ENCODE data around the gene OSBPL10.

OSBPL10 gene

DNA sequence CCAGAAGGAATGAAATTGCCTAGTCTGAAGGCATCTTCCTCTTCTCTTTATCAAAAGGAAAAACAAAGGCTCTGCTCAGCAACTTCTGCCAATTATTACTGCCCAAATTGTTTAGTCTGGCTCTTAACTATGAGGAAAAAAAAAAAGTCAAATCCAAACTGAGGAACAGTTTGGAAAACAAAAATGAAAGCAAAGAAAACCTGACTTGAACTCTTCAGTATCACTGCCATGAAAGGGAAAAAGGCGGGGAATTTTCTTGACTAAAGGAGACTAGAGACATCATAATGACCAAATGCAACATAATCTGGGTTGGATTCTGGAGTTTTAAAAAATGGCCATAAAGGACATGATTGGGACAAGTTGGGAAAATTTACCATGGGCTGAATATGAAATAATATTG lies 292.1 kb downstream of the OSBPL10 start:
- no peak for DNase-seq

DNA sequence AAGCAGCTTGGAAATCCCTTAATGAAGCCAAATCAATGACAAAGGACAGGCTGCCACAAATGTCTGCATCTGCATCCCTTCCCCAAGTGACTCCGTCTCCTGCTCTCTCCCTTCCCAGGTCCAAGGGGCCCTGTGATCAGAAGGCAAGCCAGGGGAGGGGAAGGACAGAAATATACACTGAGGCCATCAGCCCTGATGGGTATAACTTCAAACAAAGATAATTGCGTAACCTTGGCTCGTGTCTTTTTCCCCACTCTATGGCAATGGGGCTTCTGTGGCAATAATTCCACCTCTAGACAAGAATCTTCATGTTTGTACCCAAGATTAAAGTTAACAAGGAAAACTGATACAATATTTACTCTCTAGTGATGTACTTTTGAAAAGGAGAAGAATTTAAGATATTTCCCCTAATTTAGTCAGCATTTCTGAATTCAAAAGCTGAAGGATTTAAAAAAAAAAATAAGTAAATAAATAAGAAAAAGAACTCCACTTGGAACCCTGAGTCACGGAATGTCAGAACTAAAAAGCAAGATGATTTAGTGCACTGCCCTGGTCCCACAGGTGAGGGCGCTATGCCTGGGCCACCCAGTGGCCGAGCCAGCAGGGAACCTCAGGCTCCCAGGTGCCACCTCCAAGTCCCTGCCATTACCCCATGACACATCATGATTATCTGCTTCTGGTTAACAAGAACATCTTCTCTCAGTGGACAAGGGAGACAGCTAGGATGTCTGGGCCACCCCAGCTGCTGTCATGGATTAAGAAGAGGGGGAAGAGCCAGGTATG lies 293.9 kb downstream of the OSBPL10 start:
- DNase-seq: peak; percentile 0

GRCh38 chr3:31680072-31680870 lies 300.8 kb downstream of the OSBPL10 start:
- no peak for DNase-seq

- DNase-seq: no peak
Measured at GRCh38 chr3:31676556-31676955, 304.5 kb downstream of the OSBPL10 start.

- DNase-seq: no peak
Measured at GRCh38 chr3:31673950-31674349, 307.1 kb downstream of the OSBPL10 start.

- DNase-seq: no peak
Measured at GRCh38 chr3:31671976-31672375, 309.1 kb downstream of the OSBPL10 start.

GRCh38 chr3:31671451-31671850 lies 309.6 kb downstream of the OSBPL10 start:
- DNase-seq: no peak

GRCh38 chr3:31670722-31671121 lies 310.3 kb downstream of the OSBPL10 start:
- DNase-seq: no peak

- DNase-seq: no peak
Measured at GRCh38 chr3:31670136-31670535, 310.9 kb downstream of the OSBPL10 start.

DNA sequence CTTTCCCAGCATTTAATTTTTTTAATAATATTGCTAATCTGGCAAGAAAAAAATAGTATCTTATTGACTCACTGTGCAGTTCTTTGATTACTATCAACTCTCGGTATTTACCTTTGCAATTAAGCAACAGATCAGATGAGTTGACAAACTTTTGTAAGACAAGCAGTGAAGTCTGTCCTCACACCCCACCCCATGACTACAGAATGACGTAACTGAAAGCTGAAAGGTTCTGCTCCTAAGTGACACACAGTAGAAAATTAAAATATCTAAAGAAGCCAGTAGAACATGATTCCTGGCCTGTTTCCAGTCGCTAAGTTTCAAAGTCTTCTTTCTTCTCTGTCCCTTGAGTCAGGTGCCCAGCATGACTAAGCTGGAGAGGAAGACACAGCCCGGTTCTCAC lies 312.8 kb downstream of the OSBPL10 start:
- DNase-seq: no peak

DNA sequence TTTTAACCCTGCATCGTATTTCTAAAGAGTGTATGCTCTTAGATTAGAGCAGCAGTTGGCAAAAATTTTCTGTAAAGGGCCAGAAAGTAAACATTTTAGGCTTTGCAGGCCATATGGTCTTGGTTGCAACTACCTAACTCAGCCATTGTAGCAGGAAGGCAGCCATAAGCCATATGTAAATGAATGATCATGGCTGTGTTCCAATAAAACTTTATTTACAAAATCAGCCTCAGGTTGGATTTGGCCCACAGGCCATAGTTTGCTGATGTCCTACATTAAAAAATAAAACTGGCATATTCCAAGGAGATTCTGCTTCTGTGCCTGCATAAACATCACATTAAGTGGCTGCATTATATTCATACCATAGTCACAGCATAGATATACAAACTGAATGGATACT lies 313.5 kb downstream of the OSBPL10 start:
- no peak for DNase-seq

DNA sequence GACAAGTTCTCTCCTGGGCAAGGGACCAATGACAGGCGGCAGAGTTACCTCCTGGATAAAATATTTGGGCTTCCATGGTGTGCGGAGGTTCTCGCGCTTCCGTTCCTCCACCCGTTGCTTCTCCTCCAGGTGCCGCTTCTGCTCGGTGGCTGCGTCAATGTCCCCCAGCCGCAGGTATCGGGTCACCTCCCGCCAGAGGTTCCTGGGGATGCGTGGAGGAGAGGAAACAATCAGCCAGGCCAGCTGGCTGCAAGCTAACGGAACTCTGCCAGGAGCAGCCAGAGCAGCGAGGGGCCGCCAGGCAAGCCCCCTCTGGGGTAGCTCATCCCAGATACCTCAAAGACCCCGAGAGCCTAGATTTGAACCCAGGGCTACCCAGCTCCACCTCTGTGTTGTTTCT lies 317.0 kb downstream of the OSBPL10 start:
- no peak for DNase-seq

- no peak for DNase-seq
Measured at GRCh38 chr3:31661993-31662670, 318.9 kb downstream of the OSBPL10 start.

DNA sequence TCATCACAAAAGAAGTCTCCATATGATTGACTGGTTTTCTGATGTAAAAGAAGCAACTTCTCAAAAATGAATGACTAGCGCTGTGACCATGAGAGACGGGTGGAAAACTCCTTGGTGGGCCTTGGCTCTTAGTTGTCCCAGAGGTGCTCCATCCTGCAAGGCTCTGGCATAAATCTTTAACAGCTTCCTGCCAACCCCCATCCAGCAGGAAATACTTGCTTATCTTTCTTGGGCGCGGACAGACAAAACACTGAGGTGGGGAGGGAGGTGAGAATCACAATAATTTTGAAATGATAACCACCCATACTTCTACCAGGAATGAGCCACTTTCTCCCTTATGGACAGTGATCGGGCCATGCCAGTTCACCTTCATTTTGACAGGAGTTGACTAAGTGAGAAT lies 319.8 kb downstream of the OSBPL10 start:
- no peak for DNase-seq

- DNase-seq: no peak
Measured at GRCh38 chr3:31659246-31659645, 321.8 kb downstream of the OSBPL10 start.

DNA sequence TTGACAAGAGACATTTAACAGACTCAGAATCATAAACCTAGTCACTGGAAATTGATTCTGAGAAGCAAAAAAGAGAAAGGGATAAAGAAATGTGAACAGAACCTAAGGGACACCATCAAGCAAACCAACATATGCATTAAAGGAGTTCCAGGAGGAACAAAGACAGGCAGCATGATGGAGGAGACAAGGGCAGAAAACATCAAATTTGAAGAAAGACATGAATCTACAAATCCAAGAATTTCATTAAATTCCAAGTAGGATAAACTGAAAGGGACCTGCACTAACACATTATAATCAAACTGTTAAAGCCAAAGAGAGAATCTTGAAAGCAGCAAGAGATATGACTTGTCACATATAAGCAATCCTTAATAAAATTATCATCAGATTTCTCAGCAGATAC lies 326.1 kb downstream of the OSBPL10 start:
- DNase-seq: no peak

DNA sequence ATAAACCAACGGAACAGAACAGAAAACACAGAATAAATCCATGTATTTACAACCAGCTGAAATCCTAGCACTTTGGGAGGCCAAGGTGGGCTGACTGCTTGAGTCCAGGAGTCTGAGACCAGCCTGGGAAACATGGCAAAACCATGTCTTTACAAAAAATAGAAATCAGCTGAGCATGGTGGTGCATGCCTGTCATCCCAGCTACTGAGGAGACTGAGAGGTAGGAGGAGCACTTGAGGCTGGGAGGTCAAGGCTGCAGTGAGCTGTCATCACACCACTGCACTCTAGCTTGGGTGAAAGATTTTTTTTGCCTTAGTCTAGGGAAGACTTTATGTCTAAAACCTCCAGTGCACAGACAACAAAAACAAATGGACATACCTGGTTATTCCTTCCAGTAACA lies 327.6 kb downstream of the OSBPL10 start:
- DNase-seq: no peak

DNA sequence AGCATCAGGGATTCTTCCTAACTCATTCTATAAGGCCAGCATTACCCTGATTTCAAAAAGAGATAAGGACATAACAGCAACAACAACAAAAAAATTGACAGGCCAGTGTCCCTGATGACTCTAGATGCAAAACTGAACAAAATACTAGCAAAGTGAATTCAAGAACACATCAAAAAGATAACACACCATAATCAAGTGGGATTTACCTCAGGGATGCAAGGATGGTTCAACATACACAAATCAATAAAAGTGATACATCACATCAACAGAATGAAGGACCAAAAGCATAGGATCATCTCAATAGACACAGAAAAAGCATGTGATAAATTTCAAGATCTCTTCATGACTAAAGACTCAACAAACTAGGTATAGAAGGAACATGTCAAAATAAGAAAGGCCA lies 328.8 kb downstream of the OSBPL10 start:
- DNase-seq: no peak

DNA sequence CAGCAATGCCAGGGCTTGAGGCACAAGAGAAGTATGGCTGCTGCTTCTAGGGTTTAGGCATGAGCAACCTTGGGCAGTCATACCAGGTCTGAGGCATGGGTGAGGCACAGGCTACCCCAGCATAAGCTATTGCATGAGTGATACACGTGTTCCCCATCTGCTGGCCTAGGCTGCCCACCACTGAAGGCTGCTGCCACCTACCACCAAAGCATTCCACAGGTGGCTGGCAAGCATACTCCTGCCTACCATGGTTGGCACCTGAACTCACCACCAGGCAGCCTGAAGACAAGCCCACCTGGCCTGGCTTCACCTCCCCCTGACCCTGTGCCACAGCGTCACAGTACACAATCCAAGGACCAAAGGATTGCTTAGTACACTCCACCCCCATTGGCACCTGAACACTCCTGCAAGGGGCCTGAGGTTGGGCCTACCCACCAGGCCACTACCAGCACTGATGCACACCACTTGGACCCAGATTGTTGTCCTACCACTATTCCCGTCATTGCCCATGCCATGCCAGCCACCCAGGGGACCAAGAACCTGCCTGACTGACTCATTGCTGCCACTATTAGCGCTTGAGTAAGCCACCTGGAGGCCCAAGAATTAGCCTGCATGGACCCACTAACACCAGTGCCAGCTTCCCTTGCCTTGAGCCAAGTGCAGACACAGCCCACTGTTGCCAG lies 332.6 kb downstream of the OSBPL10 start:
- DNase-seq: no peak

DNA sequence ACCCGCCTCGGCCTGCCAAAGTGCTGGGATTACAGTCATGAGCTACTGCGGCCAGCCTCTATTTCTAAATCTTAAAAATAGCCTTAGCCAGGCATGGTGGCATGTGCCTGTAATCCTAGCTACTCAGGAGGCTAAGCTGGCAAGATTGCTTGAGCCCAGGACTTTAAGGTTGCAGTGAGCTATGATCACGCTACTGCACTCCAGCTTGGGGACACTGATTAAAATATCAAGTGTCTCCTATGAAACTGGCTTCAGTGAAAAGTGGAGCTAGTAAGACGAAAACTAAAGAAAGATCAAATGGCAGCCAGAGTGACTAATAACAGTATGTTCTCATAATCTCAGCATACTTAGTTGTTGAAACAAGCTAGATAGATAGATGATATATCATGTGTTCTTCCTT lies 335.8 kb downstream of the OSBPL10 start:
- DNase-seq: no peak

DNA sequence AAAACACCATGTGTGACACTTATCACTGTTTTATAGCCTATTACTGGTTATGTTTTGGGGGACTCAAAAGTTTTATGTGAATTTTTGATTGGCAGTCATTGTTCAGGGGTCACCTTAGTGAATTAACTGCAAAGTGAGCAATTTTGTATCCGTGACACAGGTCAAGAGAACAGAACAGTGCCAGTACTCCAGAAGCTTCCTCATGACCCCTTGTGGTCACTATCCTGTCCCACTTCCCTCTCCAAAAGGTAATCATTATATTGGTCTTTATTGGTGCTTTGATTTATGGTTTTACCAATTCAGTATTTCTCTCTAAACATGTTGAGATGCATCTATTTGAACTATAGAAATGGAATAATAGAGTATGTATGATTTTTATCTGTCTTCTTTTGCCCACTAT lies 341.2 kb downstream of the OSBPL10 start:
- peak; percentile 0 for DNase-seq

DNA sequence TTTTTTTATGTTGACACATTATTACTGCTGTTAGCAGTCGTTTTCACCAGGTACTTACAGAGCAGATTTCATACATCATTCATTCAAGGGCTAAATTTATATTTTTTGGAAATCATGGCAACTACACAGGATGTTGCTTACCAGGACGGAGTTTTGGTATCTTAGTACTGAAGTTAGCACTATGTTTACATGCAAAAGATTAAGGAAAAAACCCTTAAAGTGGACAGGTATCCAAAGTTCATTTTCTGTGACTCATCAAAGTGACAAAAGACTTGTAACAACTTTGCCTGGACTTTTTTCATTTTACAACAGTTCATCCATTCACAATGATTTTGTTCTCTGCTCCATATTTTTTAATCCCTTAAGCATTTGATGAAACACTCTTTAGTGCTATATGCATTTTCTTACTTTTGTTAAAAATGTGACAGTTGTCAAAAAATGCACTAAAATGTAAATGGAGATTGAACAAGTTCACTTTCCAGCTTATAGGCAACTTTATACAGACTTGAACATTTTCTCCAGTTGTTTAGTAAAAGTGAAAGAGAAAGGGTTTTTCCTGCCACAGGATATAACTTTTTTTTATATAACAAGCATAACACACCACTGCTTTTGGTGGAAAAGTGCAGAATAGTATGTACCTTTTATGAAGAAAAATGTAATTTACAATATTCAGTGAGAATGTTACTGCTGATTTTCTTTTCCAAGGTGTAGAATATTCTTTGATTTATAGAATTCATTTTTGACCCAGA lies 344.2 kb downstream of the OSBPL10 start:
- DNase-seq: no peak

- no peak for DNase-seq
Measured at GRCh38 chr3:31636049-31636448, 345.0 kb downstream of the OSBPL10 start.
